Activated CD4-positive, alpha-beta T cell treated with anti-CD3 and anti-CD28 coated beads, Interleukin-2, Interleukin-4, amounts not matched to agents 100 ng/mL and 50 ng/mL, durations not matched to agents 16 hours and 8 hours (primary cell): ENCODE results near the gene RAB40A.
"Not testable (repeated sequence)": the region's sequence is repeated elsewhere in the genome, so short reads cannot be mapped to it uniquely, and the experiment has no call there.

Source experiments
- DNase-seq: peaks from one replicate; pipeline ENCODE4 v3.0.0-alpha.2; 2020; ENCODE audit warnings: low spot score

The RAB40A gene

GRCh38 chrX:103523605-103524004 is 4.3 kb upstream of the RAB40A start:
- no peak for DNase-seq

- DNase-seq = no peak
Measured at GRCh38 chrX:103520386-103520785, 1.1 kb upstream of the RAB40A start.

GRCh38 chrX:103518571-103518970 is 718 bp downstream of the RAB40A start:
- DNase-seq = no peak

- no peak for DNase-seq
Measured at GRCh38 chrX:103517246-103517645, 2.0 kb downstream of the RAB40A start.

GRCh38 chrX:103513476-103514108 is 5.7 kb downstream of the RAB40A start:
- no peak for DNase-seq

GRCh38 chrX:103513067-103513466 is 6.2 kb downstream of the RAB40A start:
- DNase-seq = no peak

- no peak for DNase-seq
Measured at GRCh38 chrX:103510031-103510430, 9.3 kb downstream of the RAB40A start.

- DNase-seq = no peak
Measured at GRCh38 chrX:103503853-103504207, 15.5 kb downstream of the RAB40A start.

- DNase-seq = peak; percentile 6
Measured at GRCh38 chrX:103503163-103503852, 16.0 kb downstream of the RAB40A start.

- peak; percentile 6 for DNase-seq
Measured at GRCh38 chrX:103498786-103499185, 20.5 kb downstream of the RAB40A start.

- DNase-seq = peak; percentile 1
Measured at GRCh38 chrX:103495786-103496185, 23.5 kb downstream of the RAB40A start.

- not testable (repeated sequence) for DNase-seq
Measured at GRCh38 chrX:103493578-103493977, 25.7 kb downstream of the RAB40A start.

GRCh38 chrX:103489733-103490132 is 29.6 kb downstream of the RAB40A start:
- peak; percentile 31 for DNase-seq

GRCh38 chrX:103488794-103489193 is 30.5 kb downstream of the RAB40A start:
- no peak for DNase-seq

- no peak for DNase-seq
Measured at GRCh38 chrX:103488332-103488731, 31.0 kb downstream of the RAB40A start.

GRCh38 chrX:103483720-103484119 is 35.6 kb downstream of the RAB40A start:
- no peak for DNase-seq

- DNase-seq = no peak
Measured at GRCh38 chrX:103480526-103480925, 38.8 kb downstream of the RAB40A start.

GRCh38 chrX:103477496-103477895 is 41.8 kb downstream of the RAB40A start:
- no peak for DNase-seq

- no peak for DNase-seq
Measured at GRCh38 chrX:103475381-103475780, 43.9 kb downstream of the RAB40A start.

- DNase-seq = not testable (repeated sequence)
Measured at GRCh38 chrX:103469977-103470376, 49.3 kb downstream of the RAB40A start.

GRCh38 chrX:103467887-103468286 is 51.4 kb downstream of the RAB40A start:
- DNase-seq = no peak

- DNase-seq = no peak
Measured at GRCh38 chrX:103467156-103467555, 52.1 kb downstream of the RAB40A start.

- DNase-seq = peak; percentile 71
Measured at GRCh38 chrX:103464774-103465117, 54.5 kb downstream of the RAB40A start.
